NAMALWA (cell line): ENCODE measurements around the gene CARMIL3.
A peak's percentile ranks its signal among the peaks of the same experiment; 100 is the strongest.
"Not testable (repeated sequence)": the region's sequence is repeated elsewhere in the genome, so short reads cannot be mapped to it uniquely, and the experiment has no call there.

Source experiments
- DNase-seq: peaks from one replicate; pipeline ENCODE4 v3.0.0-alpha.2; 2015; ENCODE audit warnings: low spot score

The CARMIL3 gene

GRCh38 chr14:24051789-24052655 is at the start of gene CARMIL3:
TSS of gene CARMIL3 (plus strand) at chr14:24052009. CDS start at chr14:24052154, 145 bp downstream.
- DNase-seq, result peak; percentile 74

- not testable (repeated sequence) for DNase-seq
These were observed 45.4 kb upstream of the CARMIL3 start for GRCh38 chr14:24006471-24006816.

GRCh38 chr14:24006817-24007652 is 44.8 kb upstream of the CARMIL3 start:
- DNase-seq, result peak; percentile 52

- DNase-seq, result no peak
These were observed 40.8 kb upstream of the CARMIL3 start for GRCh38 chr14:24011051-24011450.

GRCh38 chr14:24012726-24013273 is 39.0 kb upstream of the CARMIL3 start:
- not testable (repeated sequence) for DNase-seq

GRCh38 chr14:24013654-24014514 is 37.9 kb upstream of the CARMIL3 start:
- peak; percentile 88 for DNase-seq

GRCh38 chr14:24015745-24016144 is 36.1 kb upstream of the CARMIL3 start:
- not testable (repeated sequence) for DNase-seq

GRCh38 chr14:24018978-24019377 is 32.8 kb upstream of the CARMIL3 start:
- DNase-seq, result not testable (repeated sequence)

- DNase-seq, result not testable (repeated sequence)
These were observed 31.9 kb upstream of the CARMIL3 start for GRCh38 chr14:24019944-24020343.

- DNase-seq, result not testable (repeated sequence)
These were observed 31.3 kb upstream of the CARMIL3 start for GRCh38 chr14:24020520-24020919.

- not testable (repeated sequence) for DNase-seq
These were observed 26.8 kb upstream of the CARMIL3 start for GRCh38 chr14:24024939-24025418.

- DNase-seq, result not testable (repeated sequence)
These were observed 22.1 kb upstream of the CARMIL3 start for GRCh38 chr14:24029687-24030086.

GRCh38 chr14:24031331-24031730 is 20.5 kb upstream of the CARMIL3 start:
- DNase-seq, result not testable (repeated sequence)

GRCh38 chr14:24032727-24033418 is 18.9 kb upstream of the CARMIL3 start:
- no peak for DNase-seq

GRCh38 chr14:24035769-24036168 is 16.0 kb upstream of the CARMIL3 start:
- not testable (repeated sequence) for DNase-seq

- peak; percentile 72 for DNase-seq
These were observed 15.4 kb upstream of the CARMIL3 start for GRCh38 chr14:24036169-24036962.

GRCh38 chr14:24036963-24037657 is 14.7 kb upstream of the CARMIL3 start:
- not testable (repeated sequence) for DNase-seq

- no peak for DNase-seq
These were observed 14.2 kb upstream of the CARMIL3 start for GRCh38 chr14:24037658-24038037.

- no peak for DNase-seq
These were observed 13.1 kb upstream of the CARMIL3 start for GRCh38 chr14:24038686-24039085.
